ENCODE data around the gene RSL1D1. TPM values are rescaled to one million over a fixed set of nuclear protein-coding genes. Genes with fewer than 3 reads are reported as not detected.

RSL1D1 gene
- total and polyA plus RNA-seq, 2 of the 8 experiments (the other 6 are each of a cell fraction or from before 2014, with no cell fraction given), result 41.3 to 292 TPM

DNA sequence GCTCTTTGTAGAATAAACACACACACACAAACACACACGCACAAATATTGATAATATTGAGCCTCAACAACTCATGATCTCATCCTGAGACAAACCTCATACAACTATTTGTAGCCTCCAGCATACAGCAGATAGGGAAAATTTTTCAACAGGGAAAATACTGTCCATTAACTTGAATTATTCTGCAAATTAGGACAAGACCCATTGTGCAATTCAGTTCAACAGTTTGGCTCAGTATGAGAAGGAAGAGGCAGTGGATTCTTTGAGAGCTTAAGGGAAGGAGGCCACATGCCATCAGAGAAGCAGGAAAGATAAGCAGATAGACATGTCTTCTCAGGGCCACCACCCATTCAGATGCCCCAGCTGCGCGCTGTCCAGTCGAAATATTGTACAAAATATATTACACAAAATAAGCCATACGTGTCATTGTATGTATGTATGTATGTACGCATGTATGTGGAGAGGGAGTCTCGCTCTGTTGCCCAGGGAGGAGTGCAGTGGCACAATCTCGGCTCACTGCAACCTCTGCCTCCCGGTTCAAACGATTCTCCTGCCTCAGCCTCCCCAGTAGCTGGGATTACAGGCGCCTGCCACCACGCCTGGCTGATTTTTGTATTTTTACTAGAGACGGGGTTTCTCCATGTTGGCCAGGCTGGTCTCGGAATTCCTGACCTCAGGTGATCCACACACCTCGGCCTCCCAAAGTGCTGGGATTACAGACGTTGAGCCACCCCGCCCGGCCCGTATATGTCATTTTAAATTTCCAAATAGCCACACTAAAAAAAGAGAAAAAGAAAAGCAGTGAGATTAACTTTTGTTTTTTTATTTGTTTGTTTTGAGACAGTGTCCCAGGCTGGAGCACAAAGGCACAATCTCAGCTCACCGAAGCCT is 56.1 kb downstream of the RSL1D1 start:
- Histone ChIP-seq H2BK20ac (ENCODE audit: low read length) (no peak overlapping the region), H3K18ac (ENCODE audit: extremely low read depth, low read length) (no peak overlapping the region), H3K4ac (replicated peaks; ENCODE audit: insufficient read length, low read depth, low read length) (no peak overlapping the region), H4K20me1 (replicated peaks in 1 of 2; ENCODE audit: control insufficient read depth in 1 of 2, insufficient read depth in 2 of 2, low read length in 2 of 2) (peaks cover 2 to 7% of the 10 kb centered on the region in 2 experiments), H3K14ac (ENCODE audit: insufficient read length) (no peak overlapping the region), H3K4me1 (replicated peaks in 1 of 4; ENCODE audit: control insufficient read depth in 3 of 4, insufficient read depth in 4 of 4, low read length in 3 of 4) (peaks cover 3 to 6% (median 3%) of the 10 kb centered on the region in 4 experiments; a peak in 5 of 7 replicates), H3K4me2 (ENCODE audit: insufficient read depth in 1 of 2, low read depth in 2 of 2, low read length in 2 of 2) (peak overlapping the region in 1 of 2 experiments; percentile 70; a peak in 1 of 4 replicates), H3K56ac (replicated peaks; ENCODE audit: insufficient read length, low read depth, low read length) (no peak overlapping the region), H3K27me3 (replicated peaks in 1 of 4; ENCODE audit: control insufficient read depth in 3 of 4, extremely low read depth in 1 of 4, insufficient read depth in 3 of 4, low read length in 3 of 4) (no peaks in the 10 kb centered on the region), H3K9ac (replicated peaks in 1 of 4; ENCODE audit: extremely low read depth in 1 of 4, low read depth in 3 of 4, low read length in 3 of 4) (no peak overlapping the region; a peak in 1 of 7 replicates), H2BK120ac (replicated peaks; ENCODE audit: low read depth, low read length) (no peak overlapping the region), H2AFZ (ENCODE audit: low read length) (no peak overlapping the region), H4K8ac (ENCODE audit: extremely low read depth, insufficient read depth, low read length) (no peak overlapping the region), H3K79me2 (ENCODE audit: control insufficient read depth in 1 of 2, insufficient read depth in 2 of 2, low read length in 2 of 2) (peaks cover 22 to 59% of the 10 kb centered on the region in 2 experiments), H3K9me3 (ENCODE audit: insufficient read depth in 2 of 2, low read depth in 1 of 2, low read length in 1 of 2) (no peaks in the 10 kb centered on the region), H2BK5ac (ENCODE audit: low read depth, low read length) (no peak overlapping the region), H2BK12ac (ENCODE audit: low read depth, low read length) (no peak overlapping the region), H3K23me2 (ENCODE audit: low read depth, low read length) (peaks cover 4% of the 10 kb centered on the region; the same call in 1 of the 2 replicates), H3K23ac (ENCODE audit: insufficient read length) (no peak overlapping the region), H2AK5ac (ENCODE audit: low read depth, low read length) (no peak overlapping the region), H3K4me3 (ENCODE audit: extremely low read depth in 1 of 4, insufficient read depth in 2 of 4, low read depth in 3 of 4, low read length in 4 of 4) (no peak overlapping the region; a peak in 2 of 8 replicates), H3K36me3 (ENCODE audit: control insufficient read depth in 2 of 4, insufficient read depth in 4 of 4, low read length in 3 of 4) (no peaks in the 10 kb centered on the region; a peak in 1 of 8 replicates), H3K27ac (ENCODE audit: low read depth, low read length) (no peak overlapping the region), H4K5ac (ENCODE audit: insufficient read length, low read depth, low read length) (no peak overlapping the region), H4K91ac (replicated peaks; ENCODE audit: insufficient read length, low read length) (no peak overlapping the region), H3K79me1 (ENCODE audit: low read depth, low read length) (peaks cover 16% of the 10 kb centered on the region), H2BK15ac (ENCODE audit: low read length) (no peak overlapping the region)
- POLR2A ChIA-PET (ENCODE audit: partially characterized antibody), result interaction anchor here (1.6 to 1.8 kb wide), 3 partner anchors 12 to 56 kb away, joined by 3 to 5 read pairs (median 5); partner anchors contain the start of genes RSL1D1 and TXNDC11
- TF ChIP-seq POLR2A (IDR thresholded peaks at IDR 0.05; ENCODE audit: control extremely low read depth in 1 of 2, low read depth in 2 of 2, low read length in 2 of 2) (no peak), TCF12 (IDR thresholded peaks at IDR 0.05; ENCODE audit: low read depth, low read length) (no peak), NANOG (IDR thresholded peaks at IDR 0.05; ENCODE audit: insufficient read depth, low read depth, low read length, poor library complexity, severe bottlenecking) (no peak), SP1 (IDR thresholded peaks at IDR 0.05; ENCODE audit: low read depth, low read length) (no peak), SP4 (IDR thresholded peaks at IDR 0.05; ENCODE audit: low read length) (no peak), EZH2 (IDR thresholded peaks at IDR 0.05; ENCODE audit: low read depth, low read length, severe bottlenecking) (no peak), ASH2L (IDR thresholded peaks at IDR 0.05; ENCODE audit: low read length) (no peak), SIN3A (conservative IDR thresholded peaks at IDR 0.05 in 1 of 2, IDR thresholded peaks at IDR 0.05 in 1 of 2; ENCODE audit: low read depth in 1 of 2, low read length in 2 of 2) (no peak), MAX (IDR thresholded peaks at IDR 0.05) (no peak)
- TF ChIP-seq, protein P1, sequence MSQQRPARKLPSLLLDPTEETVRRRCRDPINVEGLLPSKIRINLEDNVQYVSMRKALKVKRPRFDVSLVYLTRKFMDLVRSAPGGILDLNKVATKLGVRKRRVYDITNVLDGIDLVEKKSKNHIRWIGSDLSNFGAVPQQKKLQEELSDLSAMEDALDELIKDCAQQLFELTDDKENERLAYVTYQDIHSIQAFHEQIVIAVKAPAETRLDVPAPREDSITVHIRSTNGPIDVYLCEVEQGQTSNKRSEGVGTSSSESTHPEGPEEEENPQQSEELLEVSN (IDR thresholded peaks at IDR 0.05), result no peak
- FAIRE-seq (no peak), DNase-seq (ENCODE audit: low read depth in 1 of 2, low spot score in 2 of 2) (no peak)
- 97% methylated on average over 20 of the region's 20 CpGs; no CpG with 5 or more reads in 1 of the 2 experiments for WGBS, 2 experiments (ENCODE audit: extremely low coverage in 1 of 2, insufficient coverage in 1 of 2, insufficient read length in 1 of 2, insufficient replicate concordance in 2 of 2, low coverage in 1 of 2, low lambda C conversion rate in 2 of 2, missing lambda C conversion rate in 1 of 2)
- CTCF ChIA-PET (ENCODE audit: partially characterized antibody), result interaction anchor here (1.3 kb wide), 1 partner anchor 8 kb away, joined by 3 read pairs; no protein-coding TSS in a partner anchor

All from H1 (cell line).